Measurements from ENCODE around the gene DEPDC5.

GRCh38 chr22:31897842-31898805 is 144.3 kb downstream of the DEPDC5 start:
- TF ChIP-seq CTCF (conservative IDR thresholded peaks at IDR 0.05; ENCODE audit: low read depth, low read length) (no peak), EZH2 (IDR thresholded peaks at IDR 0.05; ENCODE audit: low read length, unreplicated experiment) (no peak)
